Stimulated activated naive CD4-positive, alpha-beta T cell treated with Interleukin-2 at 50 U/mL for 16 hours (primary cell): ENCODE results near the gene CFTR.

Experiments
- DNase-seq: peaks from one replicate; lab custom pipeline; 2025; lab: John Stamatoyannopoulos, UW

CFTR gene

DNA sequence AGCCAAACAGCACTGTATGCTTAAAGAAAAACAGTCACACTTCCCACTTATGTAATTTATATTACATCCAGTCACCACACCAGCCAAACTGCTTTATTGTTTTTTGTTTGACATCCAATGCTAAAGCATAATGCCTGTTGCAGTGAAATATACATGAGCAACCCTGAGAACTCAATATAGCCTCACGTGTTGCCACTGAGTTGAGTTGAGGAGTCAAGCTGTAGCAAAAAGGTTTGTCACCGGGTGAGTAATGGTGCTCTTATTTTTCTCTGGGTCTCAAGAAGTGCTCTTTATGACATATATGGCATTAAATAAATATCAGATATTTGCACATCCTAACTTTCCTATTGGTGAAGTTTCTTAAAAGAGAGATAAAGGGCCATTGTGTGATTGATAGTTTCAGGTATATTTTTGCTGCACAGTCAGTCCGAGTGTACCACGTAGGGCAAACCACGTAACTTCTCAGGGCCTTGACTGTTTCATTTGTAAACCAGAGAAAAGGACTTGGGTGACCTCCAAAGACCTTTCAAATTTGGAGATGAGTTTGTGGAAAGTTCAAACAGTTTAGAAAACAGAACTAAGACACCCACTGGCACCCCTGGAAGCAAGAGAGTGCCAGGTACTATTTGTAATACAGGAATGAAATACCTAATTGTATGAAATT lies 168.5 kb downstream of the CFTR start:
- DNase-seq: no peak

DNA sequence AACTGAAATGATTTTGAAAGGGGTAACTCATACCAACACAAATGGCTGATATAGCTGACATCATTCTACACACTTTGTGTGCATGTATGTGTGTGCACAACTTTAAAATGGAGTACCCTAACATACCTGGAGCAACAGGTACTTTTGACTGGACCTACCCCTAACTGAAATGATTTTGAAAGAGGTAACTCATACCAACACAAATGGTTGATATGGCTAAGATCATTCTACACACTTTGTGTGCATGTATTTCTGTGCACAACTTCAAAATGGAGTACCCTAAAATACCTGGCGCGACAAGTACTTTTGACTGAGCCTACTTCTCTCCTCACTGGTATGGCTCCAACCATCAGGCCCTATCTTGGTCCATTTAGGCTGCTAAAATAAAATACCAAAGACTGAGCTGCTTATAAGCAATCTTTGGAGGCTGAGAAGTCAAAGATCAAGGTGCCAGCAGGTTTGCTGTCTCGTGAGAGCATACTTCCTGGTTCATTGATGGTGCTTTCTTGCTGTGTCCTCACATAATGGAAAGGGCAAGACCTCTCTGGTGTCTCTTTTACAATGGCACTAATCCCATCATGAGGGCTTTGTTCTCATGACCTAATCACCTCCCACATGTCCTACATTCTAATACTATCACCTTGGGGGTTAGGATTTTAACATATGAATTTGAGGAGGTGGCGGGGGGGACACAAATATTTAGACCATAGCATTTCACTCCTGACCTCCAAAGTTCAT lies 173.3 kb downstream of the CFTR start:
- DNase-seq: no peak

- DNase-seq: no peak
These were observed 175.0 kb downstream of the CFTR start for GRCh38 chr7:117654780-117655179.

GRCh38 chr7:117656806-117657205 lies 177.0 kb downstream of the CFTR start:
- DNase-seq: no peak

DNA sequence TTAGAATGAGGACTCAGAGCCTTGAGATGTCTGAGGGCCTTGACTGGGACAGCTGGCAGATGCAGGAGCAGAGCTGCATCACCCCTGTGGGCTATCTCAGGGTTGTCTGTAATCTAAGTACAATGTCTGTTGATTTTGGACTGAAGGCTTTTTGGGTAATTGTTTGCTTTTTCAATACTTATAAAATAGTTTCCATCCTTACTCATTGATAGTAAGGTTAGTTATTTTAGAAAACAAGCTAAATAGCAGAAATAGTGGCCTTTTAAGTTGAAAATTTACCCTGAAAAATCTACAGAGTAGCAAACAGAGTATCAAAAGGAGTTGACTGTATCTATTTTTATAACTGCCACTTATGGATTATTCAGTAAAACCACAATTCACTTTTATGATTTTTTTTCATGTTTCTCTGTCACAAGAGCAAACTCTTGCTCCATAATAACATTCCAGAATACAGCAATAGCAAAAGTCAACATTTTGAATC lies 179.7 kb downstream of the CFTR start:
- no peak for DNase-seq

DNA sequence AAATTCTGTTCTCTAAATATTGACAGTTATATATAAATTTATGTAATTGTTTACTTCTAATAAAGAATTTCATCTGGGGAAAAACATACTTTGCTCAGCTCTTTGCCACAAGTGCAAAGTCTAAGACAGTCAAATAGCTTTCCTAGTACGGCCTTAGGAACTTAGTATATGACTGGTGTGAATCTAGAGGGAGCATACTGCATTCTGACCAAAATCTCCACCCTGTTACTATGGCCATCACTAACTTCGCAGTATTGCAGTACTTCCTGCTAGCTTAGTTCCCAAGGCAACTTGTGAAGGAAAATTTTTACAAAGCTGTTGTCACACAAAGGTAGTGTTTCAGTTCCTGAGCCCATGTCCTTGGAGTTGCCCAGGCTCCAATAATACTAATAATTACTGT lies 181.5 kb downstream of the CFTR start:
- no peak for DNase-seq

DNA sequence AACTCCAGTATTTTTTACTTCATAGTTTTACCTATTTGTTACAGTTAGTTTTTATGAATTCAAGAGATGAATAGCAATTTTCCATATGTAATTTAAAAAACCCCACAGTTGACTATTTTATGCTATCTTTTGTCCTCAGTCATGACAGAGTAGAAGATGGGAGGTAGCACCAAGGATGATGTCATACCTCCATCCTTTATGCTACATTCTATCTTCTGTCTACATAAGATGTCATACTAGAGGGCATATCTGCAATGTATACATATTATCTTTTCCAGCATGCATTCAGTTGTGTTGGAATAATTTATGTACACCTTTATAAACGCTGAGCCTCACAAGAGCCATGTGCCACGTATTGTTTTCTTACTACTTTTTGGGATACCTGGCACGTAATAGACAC lies 184.2 kb downstream of the CFTR start:
- no peak for DNase-seq

DNA sequence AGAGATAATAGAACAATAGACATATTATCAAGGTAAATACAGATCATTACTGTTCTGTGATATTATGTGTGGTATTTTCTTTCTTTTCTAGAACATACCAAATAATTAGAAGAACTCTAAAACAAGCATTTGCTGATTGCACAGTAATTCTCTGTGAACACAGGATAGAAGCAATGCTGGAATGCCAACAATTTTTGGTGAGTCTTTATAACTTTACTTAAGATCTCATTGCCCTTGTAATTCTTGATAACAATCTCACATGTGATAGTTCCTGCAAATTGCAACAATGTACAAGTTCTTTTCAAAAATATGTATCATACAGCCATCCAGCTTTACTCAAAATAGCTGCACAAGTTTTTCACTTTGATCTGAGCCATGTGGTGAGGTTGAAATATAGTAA lies 185.5 kb downstream of the CFTR start:
- no peak for DNase-seq

DNA sequence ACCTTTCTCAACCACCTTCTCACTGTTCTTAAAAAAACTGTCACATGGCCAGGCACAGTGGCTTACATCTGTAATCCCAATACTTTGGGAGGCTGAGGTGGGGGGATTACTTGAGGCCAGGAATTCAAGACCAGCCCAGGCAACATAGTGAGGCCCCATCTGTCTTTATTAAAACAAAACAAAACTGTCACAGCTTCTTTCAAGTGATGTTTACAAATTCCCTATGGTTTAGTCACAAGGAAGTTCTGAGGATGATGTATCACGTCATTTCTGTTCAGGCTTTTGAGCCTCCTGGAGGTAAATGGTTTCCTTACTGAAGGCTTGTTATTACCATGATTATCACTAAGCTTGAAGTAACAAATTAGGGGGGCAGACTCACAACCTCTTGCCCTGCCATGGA lies 186.2 kb downstream of the CFTR start:
- no peak for DNase-seq

DNA sequence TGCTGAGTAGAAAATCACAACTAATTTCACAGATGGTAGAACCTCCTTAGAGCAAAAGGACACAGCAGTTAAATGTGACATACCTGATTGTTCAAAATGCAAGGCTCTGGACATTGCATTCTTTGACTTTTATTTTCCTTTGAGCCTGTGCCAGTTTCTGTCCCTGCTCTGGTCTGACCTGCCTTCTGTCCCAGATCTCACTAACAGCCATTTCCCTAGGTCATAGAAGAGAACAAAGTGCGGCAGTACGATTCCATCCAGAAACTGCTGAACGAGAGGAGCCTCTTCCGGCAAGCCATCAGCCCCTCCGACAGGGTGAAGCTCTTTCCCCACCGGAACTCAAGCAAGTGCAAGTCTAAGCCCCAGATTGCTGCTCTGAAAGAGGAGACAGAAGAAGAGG lies 186.9 kb downstream of the CFTR start:
- DNase-seq: no peak

DNA sequence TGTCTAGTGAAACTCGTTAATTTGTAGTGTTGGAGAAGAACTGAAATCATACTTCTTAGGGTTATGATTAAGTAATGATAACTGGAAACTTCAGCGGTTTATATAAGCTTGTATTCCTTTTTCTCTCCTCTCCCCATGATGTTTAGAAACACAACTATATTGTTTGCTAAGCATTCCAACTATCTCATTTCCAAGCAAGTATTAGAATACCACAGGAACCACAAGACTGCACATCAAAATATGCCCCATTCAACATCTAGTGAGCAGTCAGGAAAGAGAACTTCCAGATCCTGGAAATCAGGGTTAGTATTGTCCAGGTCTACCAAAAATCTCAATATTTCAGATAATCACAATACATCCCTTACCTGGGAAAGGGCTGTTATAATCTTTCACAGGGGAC lies 187.6 kb downstream of the CFTR start:
- no peak for DNase-seq

GRCh38 chr7:117669818-117670217 lies 190.0 kb downstream of the CFTR start:
- no peak for DNase-seq

GRCh38 chr7:117672453-117672852 lies 192.6 kb downstream of the CFTR start:
- no peak for DNase-seq

DNA sequence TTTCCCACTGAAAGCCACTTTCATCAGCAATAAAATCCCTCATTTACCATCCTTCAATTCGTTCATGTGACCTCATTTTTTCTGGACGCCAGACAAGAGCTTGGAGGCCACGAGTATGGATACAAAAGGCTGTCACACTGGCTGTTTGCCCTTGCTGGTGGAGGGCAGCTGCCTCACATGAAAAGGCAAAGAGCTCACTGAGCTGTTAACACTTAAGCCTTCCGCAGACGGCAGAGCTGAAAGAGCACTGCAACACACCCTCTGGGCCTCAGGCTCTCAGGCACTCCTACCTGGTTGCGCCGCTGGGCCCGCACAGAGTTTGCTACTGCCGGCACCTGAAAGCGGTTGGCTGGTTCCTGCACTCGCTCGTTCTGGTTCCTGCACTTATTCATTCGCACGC lies 193.5 kb downstream of the CFTR start:
- no peak for DNase-seq

DNA sequence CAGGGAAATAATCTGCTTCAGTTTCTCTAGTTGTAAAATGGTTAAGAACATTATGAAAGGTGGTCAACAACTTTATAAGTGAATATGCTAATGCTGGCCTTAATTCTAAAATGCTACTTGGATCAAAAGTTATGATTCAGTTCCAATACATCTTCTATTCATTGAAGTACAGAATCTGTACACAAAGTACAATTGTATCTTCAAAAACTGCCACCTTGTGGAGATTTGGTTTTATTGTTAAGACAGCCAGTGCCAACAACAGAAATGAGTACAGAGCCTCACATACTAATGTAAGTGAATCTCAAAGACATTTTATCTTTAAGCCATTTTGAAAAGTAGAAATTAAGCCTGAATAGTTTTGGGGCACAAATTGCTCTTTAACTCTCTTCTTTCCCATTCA lies 194.0 kb downstream of the CFTR start:
- no peak for DNase-seq

DNA sequence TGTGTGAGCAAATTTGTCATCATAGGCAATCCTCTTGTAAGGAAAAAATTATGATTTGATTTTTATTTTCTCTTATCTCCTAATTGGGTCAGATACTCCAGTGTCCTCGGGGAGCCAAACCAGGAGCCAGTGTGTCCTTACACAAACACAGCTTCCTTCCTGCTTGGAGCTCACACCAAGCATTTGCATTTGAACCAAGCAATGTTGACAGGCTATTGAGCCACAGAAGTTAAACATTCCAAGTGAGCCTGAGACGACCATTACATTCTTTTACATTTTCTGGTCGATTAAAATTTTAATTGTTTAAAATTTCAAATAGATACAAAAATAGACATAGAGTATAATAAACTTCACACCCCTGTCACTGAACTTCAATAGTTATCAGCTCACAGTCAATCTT lies 194.8 kb downstream of the CFTR start:
- DNase-seq: no peak

- no peak for DNase-seq
These were observed 195.9 kb downstream of the CFTR start for GRCh38 chr7:117675497-117676435.

DNA sequence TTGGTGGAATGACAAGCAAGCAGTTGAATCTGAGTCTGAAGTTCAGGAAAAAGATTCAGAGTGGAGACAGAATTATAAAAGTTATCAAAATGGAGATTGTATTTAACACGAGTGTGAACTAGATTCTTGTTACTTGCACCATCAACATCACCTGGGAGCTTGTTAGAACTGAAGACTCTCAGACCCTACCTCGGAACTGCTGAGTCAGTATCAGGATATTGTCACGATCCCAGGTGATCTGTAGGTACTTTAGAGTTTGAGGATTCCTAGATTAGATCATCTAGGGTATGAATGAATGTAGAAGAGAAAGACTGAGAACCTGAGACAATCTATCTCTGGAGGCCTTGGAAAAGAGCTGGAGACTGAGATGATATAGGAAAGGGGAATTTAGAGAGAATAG lies 199.3 kb downstream of the CFTR start:
- DNase-seq: no peak

- no peak for DNase-seq
These were observed 203.0 kb downstream of the CFTR start for GRCh38 chr7:117682681-117683385.

DNA sequence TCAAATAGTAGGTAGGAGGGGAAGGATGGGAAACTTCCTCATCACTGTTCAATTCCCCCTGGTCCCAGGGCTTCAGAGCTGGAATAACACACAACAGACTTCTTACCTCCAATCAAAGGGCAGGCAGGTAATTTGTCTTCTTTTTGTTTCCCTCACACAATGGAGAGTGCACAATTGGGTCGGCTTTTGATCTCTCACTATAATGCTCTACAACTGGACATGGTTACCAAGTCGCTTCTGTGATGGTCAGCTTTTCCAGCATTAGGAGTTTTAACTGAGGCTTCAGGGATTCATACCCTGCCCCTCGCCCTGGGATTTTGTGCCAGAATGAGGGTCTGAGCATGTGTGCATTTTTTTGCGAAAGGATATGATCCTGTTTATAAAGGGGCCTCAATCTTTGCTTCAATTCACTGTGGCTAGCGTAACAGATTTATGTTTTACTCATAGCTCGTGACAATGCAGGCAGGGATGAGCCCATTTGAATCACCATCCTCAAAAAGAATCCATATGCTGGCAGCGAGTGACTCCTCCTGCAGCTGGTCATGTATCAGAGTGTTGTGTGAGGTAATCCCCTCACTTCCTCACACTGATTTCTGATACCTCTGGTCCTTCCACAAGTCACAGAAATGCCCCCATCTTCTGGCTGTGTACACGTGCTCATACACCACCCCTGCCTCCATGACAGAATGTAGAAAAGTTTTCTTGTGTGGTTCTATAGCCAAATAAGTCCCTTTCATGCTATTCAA lies 203.8 kb downstream of the CFTR start:
- no peak for DNase-seq

- DNase-seq: no peak
These were observed 206.0 kb downstream of the CFTR start for GRCh38 chr7:117685795-117686194.
